Stomach (tissue), 4 donors: Measurements from ENCODE around the gene CIB1.

ENCODE experiments used
- CTCF ChIP-seq, 7 experiments: fragments of 450-650 bp in 4 of 7; fragments of 200-600 bp in 3 of 7; sonication (generic) in 3 of 7; IDR thresholded peaks; one replicate each; pipeline ENCODE4 v1.5.1; 2016 to 2019; ENCODE audit warnings: antibody characterized with exemption in 7 of 7, control low read depth in 2 of 7, mild to moderate bottlenecking in 1 of 7
- EP300 ChIP-seq: sonication (generic); formaldehyde crosslinking; IDR thresholded peaks from one replicate; pipeline ENCODE4 v1.6.1; 2017; ENCODE audit warnings: antibody characterized with exemption
- POLR2A ChIP-seq, 4 donors: fragments of 450-650 bp; IDR thresholded peaks; one replicate each; pipeline ENCODE4 v1.6.1; 2016; ENCODE audit warnings: antibody characterized with exemption in 4 of 4, control low read depth in 2 of 4, mild to moderate bottlenecking in 1 of 4, moderate library complexity in 1 of 4
- POLR2AphosphoS5 ChIP-seq, 3 donors: sonication (generic); formaldehyde crosslinking; IDR thresholded peaks; one replicate each; pipeline ENCODE4 v1.6.1; 2016; ENCODE audit warnings: antibody characterized with exemption in 3 of 3

- TF ChIP-seq CTCF (IDR thresholded peaks at IDR 0.05) = no peak
- no peak for TF ChIP-seq POLR2A (IDR thresholded peaks at IDR 0.05)
- TF ChIP-seq POLR2AphosphoS5 (IDR thresholded peaks at IDR 0.05) = no peak
- TF ChIP-seq EP300 = no peak
Measured at GRCh38 chr15:90223441-90224165, 10.1 kb downstream of the CIB1 start.
